Eye (tissue), 1 donor: ENCODE measurements around the gene RGS3.

Source experiments
- DNase-seq: peaks from one replicate; pipeline ENCODE4 v3.0.0-alpha.2; 2015

Gene RGS3

GRCh38 chr9:113558632-113559502 is 95.3 kb downstream of the RGS3 start:
- no peak for DNase-seq

GRCh38 chr9:113559834-113560800 is 96.6 kb downstream of the RGS3 start:
- DNase-seq = no peak

GRCh38 chr9:113562653-113563381 is 99.3 kb downstream of the RGS3 start:
- DNase-seq = no peak

GRCh38 chr9:113563826-113564497 is 100.4 kb downstream of the RGS3 start:
- no peak for DNase-seq

- DNase-seq = peak; percentile 81
These were observed 101.1 kb downstream of the RGS3 start for GRCh38 chr9:113564498-113565237.

GRCh38 chr9:113566016-113566711 is 102.6 kb downstream of the RGS3 start:
- DNase-seq = peak; percentile 75

GRCh38 chr9:113566712-113567071 is 103.2 kb downstream of the RGS3 start:
- DNase-seq = no peak

GRCh38 chr9:113567361-113568080 is 104.0 kb downstream of the RGS3 start:
- DNase-seq = no peak

- DNase-seq = no peak
These were observed 104.5 kb downstream of the RGS3 start for GRCh38 chr9:113568081-113568435.

- DNase-seq = peak; percentile 62
These were observed 105.2 kb downstream of the RGS3 start for GRCh38 chr9:113568571-113569321.

- no peak for DNase-seq
These were observed 106.0 kb downstream of the RGS3 start for GRCh38 chr9:113569472-113570060.

GRCh38 chr9:113570106-113570505 is 106.6 kb downstream of the RGS3 start:
- DNase-seq = no peak

- DNase-seq = no peak
These were observed 107.5 kb downstream of the RGS3 start for GRCh38 chr9:113570749-113571711.

- no peak for DNase-seq
These were observed 108.7 kb downstream of the RGS3 start for GRCh38 chr9:113572076-113572861.

- DNase-seq = no peak
These were observed 109.8 kb downstream of the RGS3 start for GRCh38 chr9:113573046-113573958.

GRCh38 chr9:113573959-113574352 is 110.4 kb downstream of the RGS3 start:
- DNase-seq = no peak
